SK-N-SH treated with all-trans-retinoic acid at 6 μM for 48 hours (cell line): ENCODE data around the gene CFAP58.

Source experiments
- ATAC-seq: fragments of 200-7000 bp; cut with Tn5 transposase; 3 replicates; pipeline ENCODE4 v1.9.1; 2020; ENCODE audit warnings: mild to moderate bottlenecking, moderate library complexity
- ARNTL ChIP-seq: fragments of 450-650 bp; formaldehyde crosslinking; IDR thresholded peaks from 2 replicates; pipeline ENCODE4 v1.5.0; 2020; ENCODE audit warnings: low read depth, mild to moderate bottlenecking, moderate library complexity, borderline replicate concordance
- BACH2 ChIP-seq: fragments of 250-450 bp; sonication (Bioruptor Pico); IDR thresholded peaks from 2 replicates; pipeline ENCODE4 v1.9.0; 2021; ENCODE audit warnings: mild to moderate bottlenecking, borderline replicate concordance
- CSDC2 ChIP-seq: fragments of 250-450 bp; sonication (Bioruptor Pico); IDR thresholded peaks from 2 replicates; pipeline ENCODE4 v1.5.0; 2020; ENCODE audit warnings: mild to moderate bottlenecking, moderate library complexity
- ESRRG ChIP-seq: fragments of 250-450 bp; sonication (Bioruptor Pico); IDR thresholded peaks from 2 replicates; pipeline ENCODE4 v1.6.1; 2021; ENCODE audit warnings: mild to moderate bottlenecking
- ISL1 ChIP-seq: fragments of 250-450 bp; sonication (Bioruptor Pico); IDR thresholded peaks from 2 replicates; pipeline ENCODE4 v2.1.2; 2022; ENCODE audit warnings: mild to moderate bottlenecking, moderate library complexity
- OSR1 ChIP-seq: fragments of 250-450 bp; sonication (Bioruptor Pico); IDR thresholded peaks from 2 replicates; pipeline ENCODE4 v1.8.0; 2022; ENCODE audit warnings: moderate library complexity, mild to moderate bottlenecking, inconsistent platforms
- PPARA ChIP-seq: fragments of 250-450 bp; sonication (Bioruptor Pico); IDR thresholded peaks from 2 replicates; pipeline ENCODE4 v1.5.0; 2020; ENCODE audit warnings: mild to moderate bottlenecking, borderline replicate concordance
- RARB ChIP-seq: fragments of 250-450 bp; sonication (Bioruptor Pico); IDR thresholded peaks from 2 replicates; pipeline ENCODE4 v1.8.0; 2021; ENCODE audit warnings: mild to moderate bottlenecking, moderate library complexity
- SNAI2 ChIP-seq: fragments of 250-450 bp; sonication (Bioruptor Pico); IDR thresholded peaks from 2 replicates; pipeline ENCODE4 v1.5.0; 2020; ENCODE audit warnings: mild to moderate bottlenecking, moderate library complexity
- TCF4 ChIP-seq: fragments of 250-450 bp; sonication (Bioruptor Pico); IDR thresholded peaks from 2 replicates; pipeline ENCODE4 v1.8.0; 2021; ENCODE audit warnings: mild to moderate bottlenecking, moderate library complexity, borderline replicate concordance
- TOX ChIP-seq: fragments of 250-450 bp; sonication (Bioruptor Pico); IDR thresholded peaks from 2 replicates; pipeline ENCODE4 v1.8.0; 2021; ENCODE audit warnings: mild to moderate bottlenecking, moderate library complexity, borderline replicate concordance
- ZC3H10 ChIP-seq: fragments of 250-450 bp; sonication (Bioruptor Pico); IDR thresholded peaks from 2 replicates; pipeline ENCODE4 v1.5.1; 2021; ENCODE audit warnings: mild to moderate bottlenecking, moderate library complexity
- ZFP30 ChIP-seq: fragments of 450-650 bp; formaldehyde crosslinking; IDR thresholded peaks from 2 replicates; pipeline ENCODE4 v1.5.0; 2022; ENCODE audit warnings: mild to moderate bottlenecking, moderate library complexity
- ZNF565 ChIP-seq: fragments of 450-650 bp; formaldehyde crosslinking; conservative IDR thresholded peaks from 2 replicates; pipeline ENCODE4 v1.5.0; 2020; ENCODE audit warnings: low read depth, mild to moderate bottlenecking, moderate library complexity
- ZNF70 ChIP-seq: fragments of 450-650 bp; formaldehyde crosslinking; IDR thresholded peaks from 2 replicates; pipeline ENCODE4 v1.5.0; 2020; ENCODE audit warnings: mild to moderate bottlenecking, moderate library complexity
- ZNF8 ChIP-seq: fragments of 450-650 bp; formaldehyde crosslinking; IDR thresholded peaks from 2 replicates; pipeline ENCODE4 v1.5.0; 2020; ENCODE audit warnings: mild to moderate bottlenecking, moderate library complexity
- TF ChIP-seq, protein P1 (sequence below): fragments of 250-450 bp; sonication (Bioruptor Pico); IDR thresholded peaks from 2 replicates; pipeline ENCODE4 v1.8.0; 2020; ENCODE audit warnings: mild to moderate bottlenecking, moderate library complexity, borderline replicate concordance
- TF ChIP-seq, protein P2 (sequence below): fragments of 250-450 bp; sonication (Bioruptor Pico); IDR thresholded peaks from 2 replicates; pipeline ENCODE4 v1.5.1; 2021; ENCODE audit warnings: mild to moderate bottlenecking, moderate library complexity
- TF ChIP-seq, protein P3 (sequence below): fragments of 250-450 bp; sonication (Bioruptor Pico); IDR thresholded peaks from 2 replicates; pipeline ENCODE4 v1.8.0; 2021; ENCODE audit warnings: low read depth, mild to moderate bottlenecking, moderate library complexity, borderline replicate concordance
- TF ChIP-seq, protein P4 (sequence below): fragments of 250-450 bp; sonication (Bioruptor Pico); IDR thresholded peaks from 2 replicates; pipeline ENCODE4 v1.5.1; 2020; ENCODE audit warnings: low read depth, mild to moderate bottlenecking, moderate library complexity
- TF ChIP-seq, protein P5 (sequence below): fragments of 250-450 bp; sonication (Bioruptor Pico); IDR thresholded peaks from 2 replicates; pipeline ENCODE4 v1.5.0; 2020; ENCODE audit warnings: mild to moderate bottlenecking, moderate library complexity

Gene CFAP58

DNA sequence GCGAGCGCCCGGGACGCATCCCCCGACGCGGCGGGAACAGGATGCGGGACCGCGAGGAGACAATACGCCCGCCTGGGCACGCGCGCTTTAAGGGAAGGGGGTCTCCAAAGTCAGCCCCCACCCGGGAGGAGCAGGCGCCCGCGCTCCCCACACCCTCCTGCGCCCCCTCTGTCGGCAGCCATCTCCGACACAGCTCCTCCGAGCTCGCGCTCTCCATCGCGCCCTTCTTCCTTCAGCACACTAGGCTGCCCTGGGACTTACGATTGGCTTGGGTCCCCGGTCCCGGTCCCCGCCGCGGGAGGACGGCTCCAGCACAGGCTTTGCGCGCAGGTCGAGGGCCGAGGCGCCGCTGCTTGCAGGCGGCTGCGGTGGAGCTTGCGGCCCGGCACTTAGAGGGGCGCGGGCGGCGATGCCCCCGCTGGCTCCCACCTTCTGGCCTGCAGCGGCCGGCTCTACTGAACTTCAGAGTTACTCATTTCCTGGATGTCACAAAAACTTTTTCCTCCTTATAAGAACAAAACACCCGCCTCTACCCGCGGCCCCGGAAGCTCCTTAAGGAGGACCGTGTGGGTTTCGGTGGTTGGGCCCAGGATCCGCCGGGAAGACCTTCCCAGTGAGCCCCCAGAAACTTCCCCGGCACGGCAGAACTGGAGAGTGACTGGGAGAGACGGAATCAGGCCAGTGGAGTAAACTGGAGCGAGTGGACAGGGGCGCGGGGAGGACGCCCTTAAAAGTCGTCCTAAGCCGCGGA, 15.5 kb upstream of the CFAP58 start, which contains the start of gene ITPRIP:
ITPRIP (minus strand) TSS at position 481 of the 751 bp plus-strand sequence. CDS start 22,414 bp downstream, outside the sequence.
- TF ChIP-seq, protein P1, sequence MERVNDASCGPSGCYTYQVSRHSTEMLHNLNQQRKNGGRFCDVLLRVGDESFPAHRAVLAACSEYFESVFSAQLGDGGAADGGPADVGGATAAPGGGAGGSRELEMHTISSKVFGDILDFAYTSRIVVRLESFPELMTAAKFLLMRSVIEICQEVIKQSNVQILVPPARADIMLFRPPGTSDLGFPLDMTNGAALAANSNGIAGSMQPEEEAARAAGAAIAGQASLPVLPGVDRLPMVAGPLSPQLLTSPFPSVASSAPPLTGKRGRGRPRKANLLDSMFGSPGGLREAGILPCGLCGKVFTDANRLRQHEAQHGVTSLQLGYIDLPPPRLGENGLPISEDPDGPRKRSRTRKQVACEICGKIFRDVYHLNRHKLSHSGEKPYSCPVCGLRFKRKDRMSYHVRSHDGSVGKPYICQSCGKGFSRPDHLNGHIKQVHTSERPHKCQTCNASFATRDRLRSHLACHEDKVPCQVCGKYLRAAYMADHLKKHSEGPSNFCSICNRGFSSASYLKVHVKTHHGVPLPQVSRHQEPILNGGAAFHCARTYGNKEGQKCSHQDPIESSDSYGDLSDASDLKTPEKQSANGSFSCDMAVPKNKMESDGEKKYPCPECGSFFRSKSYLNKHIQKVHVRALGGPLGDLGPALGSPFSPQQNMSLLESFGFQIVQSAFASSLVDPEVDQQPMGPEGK (CRISPR knock-in tag) = peak; percentile 65; the same call in 1 of the 2 replicates
- TF ChIP-seq ESRRG (CRISPR knock-in tag) (no peak), TCF4 (CRISPR knock-in tag) (no peak)
- TF ChIP-seq, all 23 proteins: peak for 1
- peak; percentile 86 for ATAC-seq

DNA sequence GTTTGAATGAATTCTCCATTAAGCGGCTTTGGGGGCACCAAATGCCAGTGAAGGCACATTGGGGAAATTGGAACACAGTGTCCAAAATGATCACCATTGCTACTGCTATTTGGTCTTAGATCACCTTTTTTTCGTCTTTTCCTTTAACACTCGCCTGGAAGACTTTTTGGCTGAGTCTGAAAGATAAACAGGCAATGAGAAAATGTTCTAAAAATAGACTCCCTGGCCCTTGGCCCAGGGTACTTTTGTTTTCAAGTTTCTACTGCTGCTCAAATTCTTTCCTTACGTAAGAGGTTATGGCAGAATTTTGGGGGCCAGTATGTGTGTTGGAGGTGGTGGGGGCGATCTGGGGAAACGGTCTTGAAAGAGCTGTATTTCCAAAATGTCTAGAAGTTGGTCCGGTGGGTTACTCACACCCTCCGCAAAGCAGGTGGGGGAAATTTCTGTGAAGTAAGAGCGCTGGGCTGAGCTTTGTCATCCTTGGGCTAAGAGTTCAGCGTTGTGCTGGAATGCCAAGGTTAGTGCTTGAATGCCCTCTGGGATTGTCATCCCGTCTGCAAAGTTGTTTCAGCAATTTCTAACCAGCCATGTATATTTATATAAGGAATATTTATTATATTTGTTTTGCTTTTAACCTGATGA, 14.0 kb upstream of the CFAP58 start:
- ATAC-seq = no peak
- TF ChIP-seq TOX = no peak
- TF ChIP-seq, protein P2, sequence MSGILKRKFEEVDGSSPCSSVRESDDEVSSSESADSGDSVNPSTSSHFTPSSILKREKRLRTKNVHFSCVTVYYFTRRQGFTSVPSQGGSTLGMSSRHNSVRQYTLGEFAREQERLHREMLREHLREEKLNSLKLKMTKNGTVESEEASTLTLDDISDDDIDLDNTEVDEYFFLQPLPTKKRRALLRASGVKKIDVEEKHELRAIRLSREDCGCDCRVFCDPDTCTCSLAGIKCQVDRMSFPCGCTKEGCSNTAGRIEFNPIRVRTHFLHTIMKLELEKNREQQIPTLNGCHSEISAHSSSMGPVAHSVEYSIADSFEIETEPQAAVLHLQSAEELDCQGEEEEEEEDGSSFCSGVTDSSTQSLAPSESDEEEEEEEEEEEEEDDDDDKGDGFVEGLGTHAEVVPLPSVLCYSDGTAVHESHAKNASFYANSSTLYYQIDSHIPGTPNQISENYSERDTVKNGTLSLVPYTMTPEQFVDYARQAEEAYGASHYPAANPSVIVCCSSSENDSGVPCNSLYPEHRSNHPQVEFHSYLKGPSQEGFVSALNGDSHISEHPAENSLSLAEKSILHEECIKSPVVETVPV (CRISPR knock-in tag) = no peak
- no peak for TF ChIP-seq ZNF565 (CRISPR knock-in tag)
- TF ChIP-seq, all 23 proteins: peak for 0

DNA sequence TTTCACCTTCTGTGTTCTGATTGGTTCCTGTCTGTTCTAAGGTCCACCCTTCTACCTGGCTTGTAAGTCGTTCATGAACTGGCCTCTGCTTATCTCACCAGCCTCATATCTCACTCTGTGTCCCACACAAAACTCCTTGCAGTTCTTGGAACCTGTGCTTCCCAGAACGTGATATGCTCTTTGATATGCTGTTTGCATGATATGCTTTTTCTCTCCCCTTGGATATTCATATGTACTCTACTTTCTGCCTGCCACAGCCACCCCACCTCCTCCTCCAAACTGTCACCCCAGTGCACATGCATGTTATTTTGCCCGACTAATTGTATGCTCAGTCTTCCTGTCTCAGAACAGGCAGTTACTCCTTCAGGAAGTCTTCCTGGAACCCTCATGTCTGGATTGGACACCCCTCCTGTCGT, 13.5 kb upstream of the CFAP58 start:
- TF ChIP-seq PPARA (no peak), ARNTL (no peak), ESRRG (CRISPR knock-in tag) (no peak), BACH2 (CRISPR knock-in tag) (no peak), ZNF565 (CRISPR knock-in tag) (no peak), OSR1 (CRISPR knock-in tag) (no peak), ZNF8 (CRISPR knock-in tag) (no peak), ZFP30 (no peak), ZNF70 (CRISPR knock-in tag) (no peak), RARB (no peak), SNAI2 (CRISPR knock-in tag) (no peak)
- TF ChIP-seq, protein P1 (CRISPR knock-in tag) = no peak

DNA sequence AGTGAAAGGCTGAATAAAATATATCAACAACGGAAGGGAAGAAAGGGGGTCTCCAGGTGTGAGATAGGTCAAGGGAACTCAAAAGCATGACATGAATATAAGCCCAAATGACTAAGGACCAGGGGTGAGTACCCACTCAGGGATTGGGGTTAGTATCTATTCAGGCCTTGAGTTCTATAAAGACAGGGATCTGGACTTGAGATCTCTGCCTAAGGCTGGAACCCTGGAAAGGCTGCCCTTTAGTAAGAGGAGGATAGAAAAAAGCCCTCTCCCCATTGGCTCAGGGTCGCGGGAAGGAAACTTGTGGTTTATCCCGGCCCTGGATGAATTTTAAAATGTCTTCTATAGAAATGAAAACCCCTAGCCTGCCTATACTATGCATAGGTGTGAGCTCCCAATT, 13.0 kb upstream of the CFAP58 start:
- ATAC-seq = no peak
- TF ChIP-seq BACH2 (CRISPR knock-in tag) = no peak
- no peak for TF ChIP-seq ISL1 (CRISPR knock-in tag)
- no peak for TF ChIP-seq TOX
- TF ChIP-seq SNAI2 (CRISPR knock-in tag) = no peak
- TF ChIP-seq ZFP30 = no peak
- TF ChIP-seq ZC3H10 (CRISPR knock-in tag) = no peak
- TF ChIP-seq, protein P3, sequence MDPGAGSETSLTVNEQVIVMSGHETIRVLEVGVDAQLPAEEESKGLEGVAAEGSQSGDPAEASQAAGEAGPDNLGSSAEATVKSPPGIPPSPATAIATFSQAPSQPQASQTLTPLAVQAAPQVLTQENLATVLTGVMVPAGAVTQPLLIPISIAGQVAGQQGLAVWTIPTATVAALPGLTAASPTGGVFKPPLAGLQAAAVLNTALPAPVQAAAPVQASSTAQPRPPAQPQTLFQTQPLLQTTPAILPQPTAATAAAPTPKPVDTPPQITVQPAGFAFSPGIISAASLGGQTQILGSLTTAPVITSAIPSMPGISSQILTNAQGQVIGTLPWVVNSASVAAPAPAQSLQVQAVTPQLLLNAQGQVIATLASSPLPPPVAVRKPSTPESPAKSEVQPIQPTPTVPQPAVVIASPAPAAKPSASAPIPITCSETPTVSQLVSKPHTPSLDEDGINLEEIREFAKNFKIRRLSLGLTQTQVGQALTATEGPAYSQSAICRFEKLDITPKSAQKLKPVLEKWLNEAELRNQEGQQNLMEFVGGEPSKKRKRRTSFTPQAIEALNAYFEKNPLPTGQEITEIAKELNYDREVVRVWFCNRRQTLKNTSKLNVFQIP (CRISPR knock-in tag) = no peak
- TF ChIP-seq, protein P2 (CRISPR knock-in tag) = no peak
- TF ChIP-seq, protein P4, sequence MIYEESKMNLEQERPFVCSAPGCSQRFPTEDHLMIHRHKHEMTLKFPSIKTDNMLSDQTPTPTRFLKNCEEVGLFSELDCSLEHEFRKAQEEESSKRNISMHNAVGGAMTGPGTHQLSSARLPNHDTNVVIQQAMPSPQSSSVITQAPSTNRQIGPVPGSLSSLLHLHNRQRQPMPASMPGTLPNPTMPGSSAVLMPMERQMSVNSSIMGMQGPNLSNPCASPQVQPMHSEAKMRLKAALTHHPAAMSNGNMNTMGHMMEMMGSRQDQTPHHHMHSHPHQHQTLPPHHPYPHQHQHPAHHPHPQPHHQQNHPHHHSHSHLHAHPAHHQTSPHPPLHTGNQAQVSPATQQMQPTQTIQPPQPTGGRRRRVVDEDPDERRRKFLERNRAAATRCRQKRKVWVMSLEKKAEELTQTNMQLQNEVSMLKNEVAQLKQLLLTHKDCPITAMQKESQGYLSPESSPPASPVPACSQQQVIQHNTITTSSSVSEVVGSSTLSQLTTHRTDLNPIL (CRISPR knock-in tag) = no peak
- no peak for TF ChIP-seq ESRRG (CRISPR knock-in tag)
- TF ChIP-seq ZNF8 (CRISPR knock-in tag) = no peak
- no peak for TF ChIP-seq CSDC2 (CRISPR knock-in tag)
- TF ChIP-seq ZNF70 (CRISPR knock-in tag) = no peak
- no peak for TF ChIP-seq ARNTL
- no peak for TF ChIP-seq PPARA
- no peak for TF ChIP-seq TCF4 (CRISPR knock-in tag)
- TF ChIP-seq, protein P5, sequence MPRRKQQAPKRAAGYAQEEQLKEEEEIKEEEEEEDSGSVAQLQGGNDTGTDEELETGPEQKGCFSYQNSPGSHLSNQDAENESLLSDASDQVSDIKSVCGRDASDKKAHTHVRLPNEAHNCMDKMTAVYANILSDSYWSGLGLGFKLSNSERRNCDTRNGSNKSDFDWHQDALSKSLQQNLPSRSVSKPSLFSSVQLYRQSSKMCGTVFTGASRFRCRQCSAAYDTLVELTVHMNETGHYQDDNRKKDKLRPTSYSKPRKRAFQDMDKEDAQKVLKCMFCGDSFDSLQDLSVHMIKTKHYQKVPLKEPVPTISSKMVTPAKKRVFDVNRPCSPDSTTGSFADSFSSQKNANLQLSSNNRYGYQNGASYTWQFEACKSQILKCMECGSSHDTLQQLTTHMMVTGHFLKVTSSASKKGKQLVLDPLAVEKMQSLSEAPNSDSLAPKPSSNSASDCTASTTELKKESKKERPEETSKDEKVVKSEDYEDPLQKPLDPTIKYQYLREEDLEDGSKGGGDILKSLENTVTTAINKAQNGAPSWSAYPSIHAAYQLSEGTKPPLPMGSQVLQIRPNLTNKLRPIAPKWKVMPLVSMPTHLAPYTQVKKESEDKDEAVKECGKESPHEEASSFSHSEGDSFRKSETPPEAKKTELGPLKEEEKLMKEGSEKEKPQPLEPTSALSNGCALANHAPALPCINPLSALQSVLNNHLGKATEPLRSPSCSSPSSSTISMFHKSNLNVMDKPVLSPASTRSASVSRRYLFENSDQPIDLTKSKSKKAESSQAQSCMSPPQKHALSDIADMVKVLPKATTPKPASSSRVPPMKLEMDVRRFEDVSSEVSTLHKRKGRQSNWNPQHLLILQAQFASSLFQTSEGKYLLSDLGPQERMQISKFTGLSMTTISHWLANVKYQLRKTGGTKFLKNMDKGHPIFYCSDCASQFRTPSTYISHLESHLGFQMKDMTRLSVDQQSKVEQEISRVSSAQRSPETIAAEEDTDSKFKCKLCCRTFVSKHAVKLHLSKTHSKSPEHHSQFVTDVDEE (CRISPR knock-in tag) = no peak

More for the DNA sequence above, 13.5 kb upstream of the CFAP58 start:
- no peak for ATAC-seq
